OCI-M1 (cell line): Measurements from ENCODE around the gene WWP2.
"Not testable (repeated sequence)": the region's sequence is repeated elsewhere in the genome, so short reads cannot be mapped to it uniquely, and the experiment has no call there.

Experiments
- DNase-seq: peaks from one replicate; lab custom pipeline; 2025; lab: John Stamatoyannopoulos, UW

Gene WWP2

GRCh38 chr16:69745959-69746358 lies 16.2 kb upstream of the WWP2 start:
- DNase-seq: no peak

- no peak for DNase-seq
These were observed 15.0 kb upstream of the WWP2 start for GRCh38 chr16:69747115-69747514.

GRCh38 chr16:69748694-69749345 lies 13.3 kb upstream of the WWP2 start:
- no peak for DNase-seq

- no peak for DNase-seq
These were observed 8.0 kb upstream of the WWP2 start for GRCh38 chr16:69754143-69754468.

DNA sequence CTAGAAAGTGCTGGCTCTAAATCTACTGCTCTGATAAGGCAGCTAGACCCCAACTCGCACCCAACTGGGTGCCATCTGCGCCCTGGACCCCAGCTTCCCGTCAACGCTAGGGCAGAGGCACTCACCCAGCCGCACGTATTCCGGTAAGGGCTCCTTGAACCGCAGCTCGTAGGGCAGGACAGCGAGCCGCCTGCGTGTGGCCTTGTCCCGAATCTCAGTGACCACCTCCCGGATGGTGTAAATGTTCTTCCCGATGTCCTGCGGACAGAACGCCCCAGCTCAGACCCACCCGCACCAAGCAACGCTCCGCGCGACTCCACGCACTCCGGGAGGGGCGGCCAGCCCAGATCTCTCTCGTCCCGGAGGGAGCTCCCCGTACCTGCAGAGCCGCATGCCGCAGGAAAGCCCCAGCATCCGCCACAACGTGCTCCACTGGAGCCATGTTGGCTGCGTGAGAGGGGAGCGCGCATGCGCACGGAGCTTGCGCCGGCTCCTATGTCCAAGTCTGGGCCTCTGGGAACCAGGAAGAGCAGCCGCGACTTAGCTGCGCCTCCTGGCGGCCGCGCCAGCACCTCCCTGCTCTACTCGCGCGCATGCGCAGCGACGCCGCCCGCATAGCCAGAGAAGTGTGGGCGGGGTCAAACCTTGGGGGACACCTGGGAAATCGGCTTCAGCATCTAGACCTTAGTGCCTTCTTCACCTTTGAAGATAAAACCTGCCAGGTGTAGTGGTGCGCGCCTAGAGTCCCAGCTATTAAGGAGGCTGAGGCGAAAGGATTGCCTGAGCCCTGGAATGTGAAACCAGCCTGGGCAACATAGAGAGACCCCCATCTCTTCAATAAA lies 7.4 kb upstream of the WWP2 start, which contains the start of gene NOB1:
TSS of gene NOB1 (minus strand) at position 458 of the 842 bp plus-strand sequence. CDS start at position 442, 16 bp downstream.
- peak; percentile 98 for DNase-seq

DNA sequence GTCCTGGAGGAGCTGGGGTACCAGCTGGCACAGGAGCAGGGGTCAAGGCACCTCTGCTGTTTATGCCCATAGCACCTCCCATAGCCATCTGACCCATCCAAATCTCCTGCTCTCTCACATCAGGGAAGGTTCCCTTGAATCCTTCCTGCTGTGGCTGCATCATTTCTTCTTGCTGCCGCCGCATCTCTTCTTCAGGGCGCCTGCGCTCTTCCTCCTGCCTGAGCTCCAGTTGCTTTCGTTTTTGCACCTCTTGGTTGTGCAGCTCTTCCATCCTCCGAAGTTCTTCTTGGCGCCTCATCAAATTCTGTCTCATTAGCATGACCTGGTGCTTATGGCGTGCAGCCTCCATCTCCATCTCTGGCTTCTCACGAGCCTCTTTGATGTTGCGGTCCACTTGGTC lies 5.4 kb upstream of the WWP2 start:
- no peak for DNase-seq

GRCh38 chr16:69757375-69757774 lies 4.8 kb upstream of the WWP2 start:
- not testable (repeated sequence) for DNase-seq

GRCh38 chr16:69762814-69763598 lies 874 bp downstream of the WWP2 start:
- peak; percentile 66 for DNase-seq

GRCh38 chr16:69763599-69763942 lies 1.4 kb downstream of the WWP2 start:
- DNase-seq: no peak

DNA sequence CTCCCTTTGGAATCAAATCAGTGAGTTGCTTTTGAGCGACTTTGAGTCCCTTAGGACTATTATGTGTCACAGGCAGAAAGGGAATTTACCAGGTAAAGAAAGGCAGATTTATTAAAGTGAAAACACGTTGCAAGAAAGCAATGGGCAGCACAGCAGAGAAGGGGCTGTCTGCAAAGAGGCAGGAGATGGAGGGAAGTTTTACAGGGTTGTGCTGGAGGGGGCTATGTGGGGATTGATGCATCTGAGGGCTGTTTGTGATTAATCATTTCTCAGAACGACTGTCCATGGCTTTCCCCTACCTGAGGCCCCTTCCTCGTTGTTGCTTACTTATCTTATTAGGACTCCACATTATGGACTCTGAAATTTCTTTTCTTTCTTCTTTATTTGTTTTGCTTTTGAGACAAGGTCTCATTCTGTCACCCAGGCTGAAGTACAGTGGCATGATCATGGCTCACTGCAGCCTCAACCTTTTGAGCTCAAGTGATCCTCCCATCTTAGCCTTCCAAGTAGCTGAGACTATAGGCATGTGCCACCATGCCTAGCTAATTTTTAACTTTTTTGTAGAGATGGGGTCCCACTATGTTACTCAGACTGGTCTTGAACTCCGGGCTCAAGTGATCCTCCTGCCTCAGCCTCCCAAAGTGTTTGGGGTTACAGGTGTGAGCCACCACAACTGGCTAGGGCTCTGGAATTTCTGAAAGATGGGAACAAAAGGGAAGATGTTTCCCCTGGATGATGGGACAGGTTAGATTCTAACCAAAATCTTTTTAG lies 5.5 kb downstream of the WWP2 start:
- no peak for DNase-seq

DNA sequence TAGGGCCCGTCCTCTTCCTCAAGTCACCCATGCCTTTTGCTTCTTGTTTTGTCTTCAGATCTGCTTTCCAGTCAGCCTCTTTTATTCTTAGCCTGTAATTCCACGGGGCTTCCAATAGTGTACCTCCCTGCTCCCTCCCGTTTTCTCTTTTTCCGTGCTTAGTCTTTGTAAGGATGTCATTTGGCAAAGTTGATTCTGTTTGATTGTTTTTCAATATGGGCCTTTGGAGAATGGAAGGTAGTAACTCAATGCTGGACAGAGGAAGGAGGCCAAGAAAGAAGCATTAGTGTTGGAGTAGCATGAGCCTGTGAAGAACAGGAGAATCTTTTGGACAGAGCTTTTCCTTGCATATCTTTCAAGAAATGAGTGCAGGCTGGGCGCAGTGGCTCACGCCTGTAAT lies 6.5 kb downstream of the WWP2 start:
- DNase-seq: no peak

DNA sequence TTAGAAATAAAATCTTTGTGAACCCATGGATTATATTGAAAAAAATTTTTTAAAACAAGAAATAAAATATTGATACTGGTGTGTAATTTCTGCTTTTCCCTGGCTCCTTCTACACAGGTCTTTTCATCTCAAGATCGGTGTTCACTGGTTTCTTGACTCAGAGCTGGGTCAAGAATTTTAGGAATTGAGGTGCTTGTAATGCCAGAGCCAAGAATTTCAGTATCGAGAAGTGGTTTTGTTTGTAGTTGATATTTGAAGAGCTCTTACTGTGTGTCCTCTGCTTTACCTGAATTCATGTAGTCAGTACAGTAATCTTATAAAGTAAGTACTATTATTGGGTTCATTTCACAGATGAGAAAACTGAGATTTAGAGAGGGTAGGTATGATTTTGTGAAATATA lies 7.3 kb downstream of the WWP2 start:
- no peak for DNase-seq

DNA sequence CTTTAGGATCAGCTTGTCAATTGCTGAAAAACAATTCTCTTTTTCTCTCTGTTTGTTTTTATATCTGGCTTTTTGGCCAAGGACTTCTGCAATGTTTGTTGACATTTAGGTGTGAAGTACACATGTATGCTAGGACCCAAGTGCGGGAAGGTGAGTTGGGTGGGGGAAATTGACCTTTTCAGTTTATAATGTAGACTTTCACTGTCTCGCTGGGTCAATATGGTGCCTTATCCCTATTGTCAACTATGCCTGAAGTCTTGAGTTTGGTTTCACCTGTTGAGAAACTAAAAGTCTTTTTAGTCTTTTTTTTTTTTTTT lies 9.5 kb downstream of the WWP2 start:
- no peak for DNase-seq

- no peak for DNase-seq
These were observed 11.3 kb downstream of the WWP2 start for GRCh38 chr16:69773260-69773947.

- no peak for DNase-seq
These were observed 13.4 kb downstream of the WWP2 start for GRCh38 chr16:69775563-69775962.

DNA sequence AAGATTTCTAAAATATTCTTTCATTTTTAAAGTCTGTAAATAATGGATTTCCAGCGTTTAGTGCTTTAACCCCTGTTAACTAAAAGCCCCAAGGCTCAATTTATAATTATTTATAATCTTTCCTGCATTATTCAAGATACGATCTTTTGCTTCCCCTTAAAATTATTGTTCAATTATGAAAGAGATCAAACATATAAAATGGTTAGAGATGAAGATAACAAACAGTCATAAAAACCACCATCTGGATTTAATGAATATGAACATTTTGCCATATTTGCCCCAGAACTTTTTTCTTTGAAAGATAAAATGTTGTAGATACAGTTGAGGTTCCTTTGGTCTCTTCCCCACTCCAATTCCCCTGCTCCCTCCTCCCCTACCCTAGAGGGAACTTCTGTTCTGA lies 17.6 kb downstream of the WWP2 start:
- no peak for DNase-seq

DNA sequence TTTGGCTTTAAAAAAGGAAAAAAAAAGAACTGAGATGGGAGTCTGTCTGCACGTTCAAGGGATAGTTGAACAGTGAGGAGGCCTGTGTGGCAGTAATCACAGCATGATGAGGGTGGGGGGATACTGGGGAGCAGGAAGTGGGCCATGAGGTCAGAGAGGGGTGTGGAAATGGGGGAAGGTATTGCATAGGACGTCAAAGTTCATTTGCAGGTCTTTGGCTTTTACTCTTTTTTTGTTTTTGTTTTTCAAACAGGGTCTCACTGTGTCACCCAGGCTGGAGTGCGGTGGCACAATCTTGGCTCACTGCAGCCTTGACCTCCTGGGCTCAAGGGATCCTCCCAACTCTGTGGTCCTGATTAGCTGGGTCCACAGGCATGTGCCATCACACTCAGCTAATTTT lies 19.0 kb downstream of the WWP2 start:
- DNase-seq: no peak

- DNase-seq: no peak
These were observed 22.5 kb downstream of the WWP2 start for GRCh38 chr16:69784586-69784985.

GRCh38 chr16:69787883-69788282 lies 25.8 kb downstream of the WWP2 start:
- DNase-seq: no peak

DNA sequence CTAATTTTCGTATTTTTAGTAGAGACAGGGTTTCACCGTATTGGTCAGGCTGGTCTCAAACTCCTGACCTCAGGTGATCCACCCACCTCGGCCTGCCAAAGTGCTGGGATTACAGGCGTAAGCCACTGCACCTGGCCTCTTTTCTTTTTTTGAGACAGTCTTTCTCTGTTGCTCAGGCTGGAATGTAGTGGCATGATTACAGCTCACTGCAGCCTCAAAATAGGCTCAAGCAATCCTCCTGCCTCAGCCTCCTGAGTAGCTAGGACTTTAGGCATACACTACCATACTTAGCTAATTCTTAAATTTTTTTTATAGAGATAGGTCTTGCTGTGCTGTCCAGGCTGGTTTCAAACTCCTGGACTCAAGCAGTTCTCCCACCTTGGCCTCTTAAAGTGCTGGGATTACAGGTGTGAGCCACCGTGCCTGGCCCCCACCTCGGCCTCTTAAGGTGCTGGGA lies 29.3 kb downstream of the WWP2 start:
- DNase-seq: not testable (repeated sequence)

DNA sequence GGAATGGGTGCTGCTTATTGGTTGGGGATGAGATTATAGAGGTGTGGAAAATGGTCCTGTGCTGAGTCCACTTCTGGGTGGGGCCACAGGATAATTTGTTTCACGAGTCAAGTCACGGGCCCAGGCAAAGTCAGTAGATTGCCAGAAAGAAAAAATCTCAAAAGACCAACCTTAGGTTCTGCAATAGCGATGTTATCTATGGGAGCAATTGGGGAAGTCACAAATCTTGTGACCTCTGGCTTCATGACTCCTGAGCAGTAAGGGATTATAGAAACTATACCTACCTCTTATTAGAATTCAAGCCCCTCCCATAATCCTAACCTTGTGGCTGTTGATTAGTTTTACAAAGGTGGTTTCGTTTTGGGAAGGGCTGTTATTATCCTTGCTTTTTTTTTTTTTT lies 31.4 kb downstream of the WWP2 start:
- peak; percentile 56 for DNase-seq

- no peak for DNase-seq
These were observed 32.4 kb downstream of the WWP2 start for GRCh38 chr16:69794486-69794885.
